Esophagus mucosa (tissue), 1 donor: Measurements from ENCODE around the gene ZDHHC5. TPM values are rescaled to one million over a fixed set of nuclear protein-coding genes. Genes with fewer than 3 reads are reported as not detected.
"Not testable (repeated sequence)": the region's sequence is repeated elsewhere in the genome, so short reads cannot be mapped to it uniquely, and the experiment has no call there.

Source experiments
- ATAC-seq: fragments of 200-7000 bp; cut with Tn5 transposase; one replicate; pipeline ENCODE4 v1.9.1; 2020
- total RNA-seq: library from RNA; stranded (reverse); gene quantifications from one replicate; pipeline ENCODE4 v1.2.4, GENCODE V29; 2023
- donor health status: DM: yes; HTN: yes; CAD: no.

Gene ZDHHC5
- total RNA-seq, 1 donor from 2014 or later = 122 TPM

- peak; percentile 72 for ATAC-seq
These were observed 22.9 kb upstream of the ZDHHC5 start for GRCh38 chr11:57644748-57645688.

DNA sequence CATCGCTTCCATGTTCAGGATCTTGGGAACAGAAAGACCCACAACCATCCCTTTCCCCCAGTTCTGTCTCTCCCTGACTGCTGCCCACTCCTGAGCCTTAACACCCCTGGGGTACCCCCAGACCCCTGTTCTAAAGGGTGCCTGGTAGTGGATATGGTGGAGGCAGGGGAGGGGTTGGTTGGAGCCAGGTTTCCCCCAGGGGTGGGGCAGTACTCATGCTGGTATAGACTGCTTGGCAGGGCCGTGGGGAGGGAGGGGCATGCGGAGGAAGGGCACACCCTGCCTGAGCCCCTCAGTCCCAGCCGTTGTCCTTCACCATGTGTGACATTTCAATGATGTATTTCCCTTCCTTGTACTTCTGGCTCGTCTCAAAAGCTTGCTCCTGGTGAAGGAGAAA lies 22.2 kb upstream of the ZDHHC5 start:
- no peak for ATAC-seq

DNA sequence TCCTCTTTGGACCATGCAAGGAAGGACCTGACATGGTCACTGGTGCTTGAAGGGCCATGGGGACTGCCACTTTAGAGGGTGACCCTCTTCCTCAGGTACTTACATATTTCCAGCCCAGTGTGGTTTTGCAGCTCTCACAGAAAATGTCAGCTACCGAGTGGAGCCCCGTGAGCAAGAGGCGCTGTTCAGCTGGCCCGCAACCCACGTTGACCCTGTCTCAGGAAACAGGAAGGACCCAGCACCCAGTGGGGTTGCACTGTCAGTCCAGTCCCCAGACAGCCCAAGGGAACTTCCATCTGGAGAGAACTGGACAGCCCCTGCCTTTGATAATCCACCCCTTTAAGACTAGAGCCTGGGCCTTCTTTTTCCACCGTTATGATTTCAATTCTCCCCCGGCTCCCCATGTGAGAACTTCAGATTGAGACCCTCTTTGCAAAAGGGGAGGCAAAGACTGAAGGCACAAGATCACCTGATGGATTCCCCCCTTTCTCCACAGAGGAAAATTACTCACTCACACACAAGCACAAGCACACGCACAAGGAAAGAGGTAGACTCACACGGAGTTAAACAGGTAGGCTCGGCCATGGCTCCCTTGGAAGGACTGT lies 21.6 kb upstream of the ZDHHC5 start:
- no peak for ATAC-seq

DNA sequence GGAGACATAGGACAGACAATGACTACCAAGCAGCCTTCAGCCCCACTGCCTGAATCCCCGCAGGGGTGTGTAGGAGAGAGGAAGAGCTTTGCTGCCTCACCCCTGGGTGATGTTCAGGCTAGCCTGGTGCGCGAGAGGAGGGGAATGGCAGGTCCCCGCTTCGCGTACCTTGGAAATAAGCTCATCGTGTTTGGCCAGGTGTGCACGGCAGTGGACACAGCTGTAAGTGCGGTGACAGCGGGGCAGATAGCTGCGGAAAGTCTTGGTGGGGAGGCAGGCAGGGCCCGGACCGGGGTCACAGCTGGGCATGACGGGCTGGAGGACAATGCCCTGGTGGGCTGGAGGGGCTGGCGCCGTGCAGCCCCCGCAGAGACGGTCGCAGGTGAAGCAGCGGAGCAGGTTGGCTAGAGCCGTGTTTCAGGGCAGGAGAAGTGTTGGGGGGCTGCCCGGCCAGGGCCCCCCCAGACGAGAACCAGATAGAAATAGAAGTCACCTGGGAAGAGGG lies 21.1 kb upstream of the ZDHHC5 start:
- peak; percentile 40 for ATAC-seq

DNA sequence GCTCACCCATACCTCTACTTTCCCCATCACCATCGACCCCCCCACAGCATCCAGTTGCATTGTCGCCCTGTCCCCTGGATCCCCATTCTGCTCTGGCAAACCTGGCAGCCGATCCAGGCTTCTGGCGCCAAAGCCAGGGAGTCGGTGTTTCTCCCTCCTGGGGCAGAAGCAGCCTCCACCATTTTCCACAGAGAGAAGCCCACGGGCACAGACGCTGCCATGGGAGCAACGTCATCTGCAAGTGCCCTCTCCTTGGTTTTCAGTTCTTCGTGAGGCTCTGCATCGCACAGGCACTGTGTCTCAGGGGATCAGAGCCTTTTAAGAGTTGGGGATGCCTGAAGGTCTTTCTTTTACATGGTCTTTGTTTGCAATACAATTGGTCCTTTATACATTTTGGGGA lies 20.5 kb upstream of the ZDHHC5 start:
- no peak for ATAC-seq

GRCh38 chr11:57647960-57648800 lies 19.7 kb upstream of the ZDHHC5 start:
- peak; percentile 7 for ATAC-seq

GRCh38 chr11:57648801-57649735 lies 18.8 kb upstream of the ZDHHC5 start:
- ATAC-seq = no peak

DNA sequence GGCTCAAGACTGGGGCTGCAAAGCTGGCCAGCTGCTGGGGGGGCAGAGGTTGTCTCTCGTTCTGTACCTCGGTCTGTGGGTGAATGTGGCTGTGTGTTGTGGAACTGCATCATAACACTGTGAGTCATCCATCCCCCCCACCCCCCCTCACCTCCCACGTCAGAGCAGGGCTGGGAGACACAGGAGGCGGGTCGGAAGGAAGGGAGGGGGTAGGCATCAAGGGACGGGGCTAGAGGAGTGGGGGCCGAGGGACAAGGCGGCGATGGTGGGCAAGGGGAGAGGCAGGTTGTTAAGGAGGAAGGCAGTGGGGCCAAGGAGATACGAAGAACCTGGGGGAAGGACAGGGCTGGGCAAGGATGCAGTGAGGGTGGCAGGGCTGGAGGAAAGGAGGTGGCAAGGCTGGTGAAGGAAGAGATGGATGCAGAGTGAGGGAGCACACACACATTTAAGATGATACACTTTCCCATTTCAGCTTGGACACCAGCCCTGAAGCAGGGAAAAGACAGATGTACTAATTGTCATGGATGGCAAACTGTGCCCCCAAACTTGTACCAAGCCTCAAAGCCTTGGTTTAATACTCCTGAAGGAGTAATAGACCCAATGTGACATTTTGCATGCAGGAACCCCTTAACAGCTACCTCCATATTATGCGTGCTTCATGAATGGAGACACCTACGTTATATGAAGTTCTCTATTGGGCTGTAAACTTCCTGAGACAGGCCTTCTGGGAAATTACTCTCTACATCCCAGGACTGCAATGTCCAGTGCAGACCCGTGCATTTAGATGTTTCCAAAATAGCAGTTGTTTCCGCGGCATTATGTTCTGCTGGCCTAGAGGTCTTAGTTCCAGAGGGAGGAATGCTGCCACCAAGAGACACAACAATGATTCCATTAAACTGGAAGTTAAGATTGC lies 17.8 kb upstream of the ZDHHC5 start, which contains the start of gene YPEL4:
YPEL4 (minus strand) TSS at position 87 of the 913 bp plus-strand sequence. CDS start 2,805 bp downstream, outside the sequence.
- peak; percentile 43 for ATAC-seq

DNA sequence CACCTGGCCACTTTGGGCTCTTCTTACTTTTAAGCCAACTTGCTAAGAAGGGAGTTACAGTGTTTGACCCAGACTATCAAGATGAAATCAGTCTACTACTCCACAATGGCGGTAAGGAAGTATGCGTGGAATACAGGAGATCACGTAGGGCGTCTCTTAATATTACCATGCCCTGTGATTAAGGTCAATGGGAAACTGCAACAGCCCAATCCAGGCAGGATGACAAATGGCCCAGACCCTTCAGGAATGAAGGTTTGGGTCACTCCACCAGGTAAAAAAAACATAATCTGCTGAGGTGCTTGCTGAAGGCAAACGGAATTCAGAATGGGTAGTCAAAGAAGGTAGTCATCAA lies 17.2 kb upstream of the ZDHHC5 start:
- no peak for ATAC-seq

- ATAC-seq = no peak
These were observed 16.5 kb upstream of the ZDHHC5 start for GRCh38 chr11:57651408-57651807.

DNA sequence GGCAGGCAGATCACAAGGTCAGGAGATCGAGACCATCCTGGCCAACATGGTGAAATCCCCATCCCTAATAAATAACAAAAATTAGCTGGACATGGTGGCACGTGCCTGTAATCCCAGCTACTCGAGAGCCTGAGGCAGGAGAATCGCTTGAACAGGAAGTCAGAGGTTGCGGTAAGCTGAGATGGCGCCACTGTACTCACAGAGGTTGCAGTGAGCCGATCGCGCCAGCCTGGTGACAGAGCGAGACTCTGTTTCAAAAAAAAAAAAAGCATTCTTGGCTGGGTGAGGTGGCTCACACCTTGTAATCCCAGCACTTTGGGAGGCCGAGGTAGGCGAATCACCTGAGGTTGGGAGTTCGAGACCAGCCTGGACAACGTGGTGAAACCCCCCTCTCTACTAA lies 15.7 kb upstream of the ZDHHC5 start:
- ATAC-seq = not testable (repeated sequence)

DNA sequence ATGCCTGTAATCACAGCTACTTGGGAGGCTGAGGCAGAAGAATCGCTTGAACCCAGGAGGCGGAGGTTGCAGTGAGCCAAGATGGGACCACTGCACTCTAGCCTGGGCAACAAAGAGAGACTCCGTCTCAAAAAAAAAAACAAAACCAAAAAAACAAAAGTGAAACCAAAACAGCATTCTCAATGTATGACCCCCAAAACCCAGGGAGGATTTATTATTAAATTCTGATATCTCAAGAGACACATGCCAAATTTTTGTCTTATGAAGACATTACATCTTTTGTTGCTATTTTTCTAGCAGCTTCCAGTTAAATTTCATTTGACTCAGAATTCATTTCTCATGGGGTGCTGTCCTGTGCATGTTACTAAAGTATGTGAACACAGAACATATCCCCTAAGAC lies 15.3 kb upstream of the ZDHHC5 start:
- no peak for ATAC-seq

DNA sequence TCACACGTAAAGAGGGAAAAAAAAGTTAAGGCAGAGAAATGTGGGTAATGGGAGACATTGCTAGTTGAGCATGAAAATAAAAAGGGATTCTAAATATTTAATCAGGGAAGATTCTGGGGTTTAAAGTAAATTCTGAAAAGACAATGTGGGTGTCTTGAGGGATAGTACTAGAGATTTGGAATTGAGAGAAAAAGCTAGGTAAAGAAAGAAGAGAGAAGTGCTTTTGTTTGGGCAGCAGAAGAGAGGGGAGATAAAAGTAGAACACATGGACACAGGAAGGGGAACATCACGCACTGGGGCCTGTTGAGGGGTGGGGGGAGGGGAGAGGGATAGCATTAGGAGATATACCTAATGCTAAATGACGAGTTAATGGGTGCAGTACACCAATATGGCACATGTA lies 14.8 kb upstream of the ZDHHC5 start:
- no peak for ATAC-seq

- peak; percentile 6 for ATAC-seq
These were observed 11.1 kb upstream of the ZDHHC5 start for GRCh38 chr11:57656885-57657193.

DNA sequence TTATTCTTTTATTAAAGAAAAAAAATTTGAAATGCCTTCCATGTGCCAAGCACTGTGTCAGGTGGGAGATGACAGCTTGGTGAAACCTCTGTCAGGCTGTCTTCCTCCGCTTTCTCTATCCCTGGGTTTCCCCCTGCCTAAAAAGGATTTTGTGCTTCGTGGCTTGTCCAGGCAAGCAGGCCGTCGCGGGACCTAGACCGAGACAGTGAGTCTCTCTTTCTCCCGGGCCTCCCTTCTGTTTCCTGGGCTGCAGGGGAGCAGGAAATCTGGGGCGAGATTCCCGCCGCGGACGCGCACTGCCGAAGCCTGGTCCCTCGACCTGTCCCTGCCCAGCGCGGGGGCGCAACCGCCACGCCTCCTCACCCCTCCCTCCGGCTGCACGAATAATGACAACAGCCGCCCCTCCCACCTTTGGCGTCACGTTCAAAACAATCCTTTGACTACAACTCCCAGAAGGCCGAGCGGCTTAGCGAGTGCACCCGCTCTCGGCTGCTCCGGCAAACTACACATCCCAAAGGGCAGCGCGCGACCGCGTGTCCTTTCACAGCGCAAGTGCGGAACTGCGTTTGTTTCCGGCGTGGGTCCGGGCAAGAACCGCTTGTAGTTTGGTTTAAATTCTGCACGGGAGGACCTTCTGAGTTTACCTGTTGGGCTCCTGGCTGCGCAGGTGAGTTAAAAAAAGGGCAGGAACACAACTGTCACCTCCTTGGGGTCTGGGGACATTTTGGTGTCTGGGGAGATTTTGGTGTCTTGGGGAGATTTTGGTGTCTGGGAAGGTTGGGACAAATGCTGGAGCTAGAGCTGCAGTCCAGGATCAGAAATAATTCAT lies 10.5 kb upstream of the ZDHHC5 start, which contains the start of gene CLP1:
CLP1 (plus strand) TSS at position 569 of the 829 bp plus-strand sequence. CDS start 1,715 bp downstream, outside the sequence.
- peak; percentile 98 for ATAC-seq

GRCh38 chr11:57658023-57658361 lies 9.9 kb upstream of the ZDHHC5 start:
- no peak for ATAC-seq

- no peak for ATAC-seq
These were observed 8.2 kb upstream of the ZDHHC5 start for GRCh38 chr11:57659669-57660068.

GRCh38 chr11:57662893-57663292 lies 5.0 kb upstream of the ZDHHC5 start:
- peak; percentile 34 for ATAC-seq

- ATAC-seq = no peak
These were observed 3.9 kb upstream of the ZDHHC5 start for GRCh38 chr11:57663975-57664374.
